Ecto neural progenitor cell (in vitro differentiated cells): Measurements from ENCODE around the gene SLC35F6.
"Not testable (repeated sequence)": the region's sequence is repeated elsewhere in the genome, so short reads cannot be mapped to it uniquely, and the experiment has no call there.

Source experiments
- DNase-seq: peaks from one replicate; pipeline ENCODE4 v3.0.0-alpha.2; 2018; ENCODE audit warnings: low spot score

Gene SLC35F6

GRCh38 chr2:26784570-26785234, 20.6 kb downstream of the SLC35F6 start:
- no peak for DNase-seq

- peak; percentile 95 for DNase-seq
Measured at GRCh38 chr2:26785431-26786206, 21.5 kb downstream of the SLC35F6 start, which contains the start of gene CENPA. Gene CENPA (plus strand): TSS chr2:26786056. CDS start chr2:26786197, 141 bp downstream.

GRCh38 chr2:26786207-26787028, 22.3 kb downstream of the SLC35F6 start:
- no peak for DNase-seq

- no peak for DNase-seq
Measured at GRCh38 chr2:26792720-26793119, 28.6 kb downstream of the SLC35F6 start.

GRCh38 chr2:26793518-26793917, 29.4 kb downstream of the SLC35F6 start:
- DNase-seq: no peak

- not testable (repeated sequence) for DNase-seq
Measured at GRCh38 chr2:26795135-26795534, 31.1 kb downstream of the SLC35F6 start.

GRCh38 chr2:26801328-26801727, 37.2 kb downstream of the SLC35F6 start:
- DNase-seq: no peak

GRCh38 chr2:26801796-26802195, 37.7 kb downstream of the SLC35F6 start:
- DNase-seq: no peak

GRCh38 chr2:26805241-26805676, 41.2 kb downstream of the SLC35F6 start:
- DNase-seq: no peak

GRCh38 chr2:26807788-26808460, 43.8 kb downstream of the SLC35F6 start:
- DNase-seq: no peak

- DNase-seq: no peak
Measured at GRCh38 chr2:26809211-26809610, 45.1 kb downstream of the SLC35F6 start.

- DNase-seq: no peak
Measured at GRCh38 chr2:26809876-26810577, 45.9 kb downstream of the SLC35F6 start.

- DNase-seq: no peak
Measured at GRCh38 chr2:26811261-26811660, 47.2 kb downstream of the SLC35F6 start.

GRCh38 chr2:26811791-26812694, 48.0 kb downstream of the SLC35F6 start:
- DNase-seq: peak; percentile 57

GRCh38 chr2:26812731-26813130, 48.6 kb downstream of the SLC35F6 start:
- DNase-seq: no peak

- peak; percentile 26 for DNase-seq
Measured at GRCh38 chr2:26814072-26814765, 50.1 kb downstream of the SLC35F6 start.

GRCh38 chr2:26816893-26817292, 52.8 kb downstream of the SLC35F6 start:
- no peak for DNase-seq

- DNase-seq: no peak
Measured at GRCh38 chr2:26818255-26818654, 54.2 kb downstream of the SLC35F6 start.

GRCh38 chr2:26818972-26819371, 54.9 kb downstream of the SLC35F6 start:
- DNase-seq: no peak

- DNase-seq: no peak
Measured at GRCh38 chr2:26820932-26821331, 56.8 kb downstream of the SLC35F6 start.
